Right lobe of liver (tissue), 4 donors: ENCODE results near the gene ATRNL1.

Source experiments
- POLR2A ChIP-seq: fragments of 450-650 bp; IDR thresholded peaks from one replicate; pipeline ENCODE4 v1.6.1; 2017; ENCODE audit warnings: antibody characterized with exemption, mild to moderate bottlenecking
- TF ChIP-seq, protein P1 (sequence below), 4 donors: fragments of 200-600 bp in 3 of 4; fragments of 450-650 bp in 1 of 4; IDR thresholded peaks; one replicate each; pipeline versions ENCODE4 v1.5.1 to v1.8.0; 2016 to 2022; ENCODE audit warnings: antibody characterized with exemption in 4 of 4, mild to moderate bottlenecking in 2 of 4
- donor health status: DM: no; HTN: no; CAD: no.
- donor health status: DM: no; HTN: no; CAD: no.
- donor health status: DM: no; HTN: yes; CAD: no.

- TF ChIP-seq, protein P1, sequence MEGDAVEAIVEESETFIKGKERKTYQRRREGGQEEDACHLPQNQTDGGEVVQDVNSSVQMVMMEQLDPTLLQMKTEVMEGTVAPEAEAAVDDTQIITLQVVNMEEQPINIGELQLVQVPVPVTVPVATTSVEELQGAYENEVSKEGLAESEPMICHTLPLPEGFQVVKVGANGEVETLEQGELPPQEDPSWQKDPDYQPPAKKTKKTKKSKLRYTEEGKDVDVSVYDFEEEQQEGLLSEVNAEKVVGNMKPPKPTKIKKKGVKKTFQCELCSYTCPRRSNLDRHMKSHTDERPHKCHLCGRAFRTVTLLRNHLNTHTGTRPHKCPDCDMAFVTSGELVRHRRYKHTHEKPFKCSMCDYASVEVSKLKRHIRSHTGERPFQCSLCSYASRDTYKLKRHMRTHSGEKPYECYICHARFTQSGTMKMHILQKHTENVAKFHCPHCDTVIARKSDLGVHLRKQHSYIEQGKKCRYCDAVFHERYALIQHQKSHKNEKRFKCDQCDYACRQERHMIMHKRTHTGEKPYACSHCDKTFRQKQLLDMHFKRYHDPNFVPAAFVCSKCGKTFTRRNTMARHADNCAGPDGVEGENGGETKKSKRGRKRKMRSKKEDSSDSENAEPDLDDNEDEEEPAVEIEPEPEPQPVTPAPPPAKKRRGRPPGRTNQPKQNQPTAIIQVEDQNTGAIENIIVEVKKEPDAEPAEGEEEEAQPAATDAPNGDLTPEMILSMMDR (IDR thresholded peaks at IDR 0.05) = peak; percentile 48 to 68 (median 55)
- no peak for TF ChIP-seq POLR2A
Measured at GRCh38 chr10:115948465-115948864, 855.3 kb downstream of the ATRNL1 start.
